Common myeloid progenitor, CD34-positive (primary cell): ENCODE results near the gene FBXL16.
A peak's percentile ranks its signal among the peaks of the same experiment; 100 is the strongest.
"Not testable (repeated sequence)": the region's sequence is repeated elsewhere in the genome, so short reads cannot be mapped to it uniquely, and the experiment has no call there.

Experiments
- CTCF ChIA-PET: fragments of 350-600 bp; sonication (Branson Sonifier 250); formaldehyde crosslinking; loops from one replicate; lab custom pipeline; 2021; ENCODE audit warnings: antibody characterized with exemption; lab: Charles Lee
- POLR2A ChIA-PET: fragments of 350-600 bp; sonication (Branson Sonifier 250); formaldehyde crosslinking; loops from one replicate; lab custom pipeline; 2021; ENCODE audit warnings: antibody characterized with exemption; lab: Charles Lee
- DNase-seq, 3 donors: peaks; one replicate each; pipeline versions ENCODE4 v3.0.0 to v3.0.0-alpha.2; 2013
- H3K27ac ChIP-seq, 2 experiments: 1 replicate in 1 of 2; 2 replicates in 1 of 2; pipeline ENCODE4 v1.7.0; 2013; ENCODE audit warnings: inconsistent platforms in 2 of 2, low read length in 2 of 2, mild to moderate bottlenecking in 2 of 2, low read depth in 1 of 2, moderate library complexity in 1 of 2; ENCODE audit not compliant: severe bottlenecking in 2 of 2, insufficient read depth in 1 of 2, poor library complexity in 1 of 2
- H3K27me3 ChIP-seq, 5 experiments: replicated peaks in 2 of 5; 1 replicate in 3 of 5; 2 replicates in 2 of 5; pipeline versions ENCODE4 v1.6.1 to v1.7.0; 2013; ENCODE audit warnings: low read length in 4 of 5, mild to moderate bottlenecking in 2 of 5, moderate library complexity in 2 of 5, inconsistent platforms in 1 of 5; ENCODE audit not compliant: insufficient read depth in 5 of 5, control insufficient read depth in 4 of 5
- H3K36me3 ChIP-seq, 4 experiments: 1 replicate in 2 of 4; 2 replicates in 2 of 4; pipeline versions ENCODE4 v1.6.1 to v1.7.0; 2013; ENCODE audit warnings: low read length in 3 of 4, control low read depth in 1 of 4, mild to moderate bottlenecking in 1 of 4; ENCODE audit not compliant: control insufficient read depth in 4 of 4, insufficient read depth in 4 of 4
- H3K4me1 ChIP-seq, 4 experiments: 1 replicate in 3 of 4; 2 replicates in 1 of 4; pipeline versions ENCODE4 v1.6.1 to v1.7.1; 2013; ENCODE audit warnings: low read length in 3 of 4, mild to moderate bottlenecking in 3 of 4, control low read depth in 1 of 4, inconsistent platforms in 1 of 4, moderate library complexity in 1 of 4; ENCODE audit not compliant: control insufficient read depth in 4 of 4, insufficient read depth in 4 of 4; ENCODE audit errors: control extremely low read depth in 1 of 4
- H3K4me3 ChIP-seq, 7 experiments: 1 replicate in 4 of 7; 2 replicates in 3 of 7; pipeline versions ENCODE4 v1.5.1 to v1.7.0; 2013; ENCODE audit warnings: mild to moderate bottlenecking in 7 of 7, low read length in 6 of 7, moderate library complexity in 6 of 7, inconsistent platforms in 2 of 7, low read depth in 2 of 7, control low read depth in 1 of 7; ENCODE audit not compliant: insufficient read depth in 4 of 7, control insufficient read depth in 1 of 7; ENCODE audit errors: extremely low read depth in 1 of 7
- H3K9me3 ChIP-seq, 5 experiments: 1 replicate in 4 of 5; 2 replicates in 1 of 5; pipeline versions ENCODE4 v1.6.1 to v1.7.1; 2013; ENCODE audit warnings: low read length in 4 of 5, mild to moderate bottlenecking in 2 of 5, inconsistent platforms in 1 of 5, low read depth in 1 of 5, moderate library complexity in 1 of 5; ENCODE audit not compliant: control insufficient read depth in 4 of 5, insufficient read depth in 2 of 5; ENCODE audit errors: control extremely low read depth in 1 of 5
- WGBS: methylation state at CpG from one replicate; pipeline ENCODE4 v1.1.5; 2013; ENCODE audit not compliant: insufficient coverage; 5-methylcytosine and 5-hydroxymethylcytosine counted together

The FBXL16 gene

GRCh38 chr16:749010-749409 is 43.4 kb upstream of the FBXL16 start:
- H3K27me3 ChIP-seq: no peaks in the 10 kb centered on the region
- no peaks in the 10 kb centered on the region for H3K9me3 ChIP-seq
- no peak overlapping the region for H3K27ac ChIP-seq
- no peak overlapping the region for H3K4me3 ChIP-seq
- H3K36me3 ChIP-seq: no peaks in the 10 kb centered on the region
- DNase-seq: no peak
- WGBS: 100% methylated on average over 1 of the region's 6 CpGs
- POLR2A ChIA-PET: interaction anchor here (0.6 kb wide), 1 partner anchor 19 kb away, joined by 3 read pairs; no protein-coding TSS in a partner anchor
- H3K4me1 ChIP-seq: peaks cover 0 to 6% (median under 1%) of the 10 kb centered on the region in 4 experiments
- CTCF ChIA-PET: interaction anchor here (0.6 to 3.0 kb wide), 6 partner anchors 28 to 171 kb away, joined by 3 to 13 read pairs (median 4); partner anchors contain the start of gene ANTKMT

GRCh38 chr16:747978-748746 is 42.6 kb upstream of the FBXL16 start:
- Histone ChIP-seq H3K36me3 (no peaks in the 10 kb centered on the region), H3K4me1 (peaks cover 0 to 4% (median 0%) of the 10 kb centered on the region in 4 experiments), H3K4me3 (no peak overlapping the region), H3K9me3 (no peaks in the 10 kb centered on the region), H3K27me3 (no peaks in the 10 kb centered on the region), H3K27ac (no peak overlapping the region)
- WGBS: 94% methylated on average over 24 of the region's 39 CpGs
- ChIA-PET CTCF (interaction anchor here (1.0 to 3.0 kb wide), 5 partner anchors 27 to 40 kb away, joined by 3 to 13 read pairs (median 5); partner anchors contain the start of genes ANTKMT, CHTF18 and RPUSD1), POLR2A (no interaction called here)
- no peak for DNase-seq

DNA sequence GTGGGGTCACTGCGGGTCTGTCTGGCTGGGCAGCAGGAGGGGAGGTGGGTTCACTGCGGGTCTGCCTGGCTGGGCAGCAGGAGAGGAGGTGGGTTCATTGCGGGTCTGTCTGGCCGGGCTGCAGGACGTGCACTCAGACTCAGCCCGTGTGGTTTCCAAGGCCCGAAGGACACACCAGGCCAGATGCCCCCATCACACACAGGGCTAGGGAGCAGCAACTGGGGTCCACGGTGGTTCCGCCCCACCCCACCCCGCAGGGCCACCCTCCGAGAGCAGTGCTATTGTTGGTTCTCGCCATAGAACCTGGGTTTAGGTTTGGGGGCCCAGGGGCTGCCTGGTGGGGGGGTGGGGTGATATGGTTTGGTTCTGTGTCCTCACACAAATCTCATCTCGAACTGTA is 41.0 kb upstream of the FBXL16 start:
- Histone ChIP-seq H3K9me3 (no peaks in the 10 kb centered on the region), H3K36me3 (no peaks in the 10 kb centered on the region), H3K4me1 (peaks cover 0 to 3% (median 0%) of the 10 kb centered on the region in 4 experiments), H3K4me3 (no peak overlapping the region), H3K27me3 (no peaks in the 10 kb centered on the region), H3K27ac (no peak overlapping the region)
- ChIA-PET CTCF (interaction anchor here (1.0 to 3.0 kb wide), 2 partner anchors 37 to 38 kb away, joined by 3 to 13 read pairs; no protein-coding TSS in a partner anchor), POLR2A (interaction anchor here (0.7 kb wide), 1 partner anchor 11 kb away, joined by 3 read pairs; no protein-coding TSS in a partner anchor)
- WGBS: 94% methylated on average over 5 of the region's 13 CpGs
- DNase-seq: no peak

GRCh38 chr16:745739-746138 is 40.1 kb upstream of the FBXL16 start:
- POLR2A ChIA-PET: interaction anchor here (1.1 kb wide), 1 partner anchor 34 kb away, joined by 5 read pairs; no protein-coding TSS in a partner anchor
- peak; percentile 36 to 46 (median 44) for DNase-seq
- Histone ChIP-seq H3K4me3 (no peak overlapping the region), H3K27ac (no peak overlapping the region), H3K27me3 (no peaks in the 10 kb centered on the region), H3K9me3 (no peaks in the 10 kb centered on the region), H3K4me1 (peaks cover 0 to 6% (median 3%) of the 10 kb centered on the region in 4 experiments), H3K36me3 (no peaks in the 10 kb centered on the region)
- CTCF ChIA-PET: interaction anchor here (1.0 to 5.0 kb wide), 7 partner anchors 10 to 40 kb away, joined by 3 to 46 read pairs (median 14); partner anchors contain the start of gene METRN
- 5% methylated on average over 10 of the region's 14 CpGs for WGBS

DNA sequence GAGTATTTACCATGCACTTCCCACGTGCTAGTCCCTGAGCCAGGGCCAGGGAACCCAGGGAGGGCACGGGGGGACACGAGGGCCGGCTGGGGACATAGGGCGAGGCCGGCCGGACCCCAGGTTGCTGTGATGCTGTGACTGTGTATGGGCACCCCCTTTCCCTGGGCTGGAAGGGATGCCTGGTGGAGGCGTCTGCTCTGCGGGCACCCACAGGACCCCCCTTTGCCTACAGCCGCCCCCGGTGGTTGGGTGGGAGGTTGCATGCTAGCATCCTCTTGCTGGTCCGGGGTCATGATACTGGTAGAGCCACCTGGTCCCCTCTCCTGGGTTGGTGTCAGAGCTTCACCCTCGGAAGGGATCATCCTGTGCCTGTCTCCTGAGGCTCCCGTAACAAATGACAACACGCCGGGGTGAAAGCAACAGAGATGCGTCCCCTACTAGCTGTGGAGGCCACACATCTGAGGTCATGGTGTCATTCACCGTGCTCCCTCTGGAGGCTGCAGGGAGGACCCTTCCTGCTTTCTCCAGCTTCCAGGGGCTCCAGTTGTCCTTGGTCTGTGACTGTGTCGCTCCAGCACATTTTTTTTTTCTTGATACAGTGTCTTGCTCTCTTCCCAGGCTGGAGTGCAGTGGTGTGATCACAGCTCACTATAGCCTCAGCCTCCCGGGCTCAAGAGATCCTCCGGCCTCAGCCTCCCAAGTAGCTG is 38.3 kb upstream of the FBXL16 start:
- WGBS: over 99% methylated on average over 16 of the region's 21 CpGs
- DNase-seq: peak in 2 of 3 donors; percentile 47 to 48
- Histone ChIP-seq H3K27me3 (no peaks in the 10 kb centered on the region), H3K4me3 (no peak overlapping the region), H3K36me3 (no peaks in the 10 kb centered on the region), H3K9me3 (no peaks in the 10 kb centered on the region), H3K27ac (no peak overlapping the region), H3K4me1 (peaks cover 0 to 19% (median 18%) of the 10 kb centered on the region in 4 experiments)
- ChIA-PET CTCF (interaction anchor here (1.0 to 5.0 kb wide), 7 partner anchors 12 to 42 kb away, joined by 3 to 46 read pairs (median 14); partner anchors contain the start of gene METRN), POLR2A (interaction anchor here (0.5 to 0.7 kb wide), 2 partner anchors 15 to 18 kb away, joined by 3 read pairs; no protein-coding TSS in a partner anchor)

DNA sequence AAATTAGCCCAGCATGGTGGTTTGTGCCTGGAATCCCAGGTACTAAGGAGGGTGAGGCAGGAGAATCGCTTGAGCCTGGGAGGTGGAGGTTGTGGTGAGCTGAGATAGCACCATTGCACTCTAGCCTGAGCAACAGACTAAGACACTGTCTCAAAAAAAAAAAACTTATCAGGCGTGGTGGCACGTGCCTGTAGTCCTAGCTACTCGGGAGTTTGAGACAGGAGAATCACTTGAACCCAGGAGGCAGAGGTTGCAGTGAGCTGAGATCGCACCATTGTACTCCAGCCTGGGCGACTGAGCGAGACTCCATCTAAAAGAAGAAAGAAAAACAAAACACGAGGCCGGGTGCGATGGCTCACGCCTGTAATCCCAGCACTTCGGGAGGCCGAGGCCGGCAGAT is 37.3 kb upstream of the FBXL16 start:
- H3K9me3 ChIP-seq, H3K27ac ChIP-seq, POLR2A ChIA-PET, H3K27me3 ChIP-seq, H3K36me3 ChIP-seq, DNase-seq, H3K4me3 ChIP-seq: not testable (repeated sequence)
- peaks cover 0 to 27% (median 23%) of the 10 kb centered on the region in 4 experiments for H3K4me1 ChIP-seq
- WGBS: 97% methylated on average over 6 of the region's 14 CpGs
- CTCF ChIA-PET: interaction anchor here (1.1 to 5.0 kb wide), 7 partner anchors 14 to 43 kb away, joined by 3 to 46 read pairs (median 13); partner anchors contain the start of gene METRN
